ENCODE results near the gene CCDC172. TPM values are rescaled to one million over a fixed set of nuclear protein-coding genes. Genes with fewer than 3 reads are reported as not detected.

CCDC172 gene
- total RNA-seq, 1 experiment from 2014 or later, result not detected

GRCh38 chr10:116289652-116290051, 34.6 kb upstream of the CCDC172 start:
- no peaks in the 10 kb centered on the region for H3K9me3 ChIP-seq (ENCODE audit: insufficient read depth, low read depth)
- H4K20me1 ChIP-seq (ENCODE audit: insufficient read depth), result no peaks in the 10 kb centered on the region
- no TSS peak for BruUV-seq (replicated peaks)
- TF ChIP-seq CTCF (conservative IDR thresholded peaks at IDR 0.05) (no peak), EZH2 (IDR thresholded peaks at IDR 0.05; ENCODE audit: low read depth) (no peak)
- no peaks in the 10 kb centered on the region for H3K27me3 ChIP-seq (ENCODE audit: insufficient read depth, low read depth)
- POLR2A ChIA-PET (ENCODE audit: unreplicated experiment), result no interaction called here
- no peak for DNase-seq
- H2AFZ ChIP-seq, result no peak overlapping the region
- H3K9me2 ChIP-seq (ENCODE audit: insufficient read depth), result no peaks in the 10 kb centered on the region
- CTCF ChIA-PET, result no interaction called here
- intact Hi-C loops (cut with micrococcal nuclease; ENCODE audit: unreplicated experiment), result loop anchor here (2.0 to 5.0 kb wide), 3 partner anchors 492 to 935 kb away; no protein-coding TSS in a partner anchor
- no peak overlapping the region for H3K4me3 ChIP-seq
- H3F3A ChIP-seq (ENCODE audit: insufficient read depth, low read depth), result no peaks in the 10 kb centered on the region
- H3K27ac ChIP-seq, result no peak overlapping the region
- H3K36me3 ChIP-seq (ENCODE audit: low read depth), result no peaks in the 10 kb centered on the region
- no peak overlapping the region for H3K4me2 ChIP-seq
- H3K79me2 ChIP-seq (ENCODE audit: low read depth), result no peaks in the 10 kb centered on the region
- no peaks in the 10 kb centered on the region for H3K4me1 ChIP-seq (replicated peaks; ENCODE audit: insufficient read depth)

- Histone ChIP-seq H3F3A (ENCODE audit: insufficient read depth, low read depth) (no peaks in the 10 kb centered on the region), H2AFZ (no peak overlapping the region), H3K79me2 (ENCODE audit: low read depth) (no peaks in the 10 kb centered on the region), H3K27ac (no peak overlapping the region), H3K4me1 (replicated peaks; ENCODE audit: insufficient read depth) (no peaks in the 10 kb centered on the region), H4K20me1 (ENCODE audit: insufficient read depth) (no peaks in the 10 kb centered on the region), H3K9me3 (ENCODE audit: insufficient read depth, low read depth) (no peaks in the 10 kb centered on the region), H3K4me3 (no peak overlapping the region), H3K9me2 (ENCODE audit: insufficient read depth) (no peaks in the 10 kb centered on the region), H3K4me2 (no peak overlapping the region), H3K27me3 (ENCODE audit: insufficient read depth, low read depth) (no peaks in the 10 kb centered on the region), H3K36me3 (ENCODE audit: low read depth) (no peaks in the 10 kb centered on the region)
- ChIA-PET CTCF (no interaction called here), POLR2A (ENCODE audit: unreplicated experiment) (no interaction called here)
- intact Hi-C loops (cut with micrococcal nuclease; ENCODE audit: unreplicated experiment), result no loop called here
- no TSS peak for BruUV-seq (replicated peaks)
- TF ChIP-seq EZH2 (IDR thresholded peaks at IDR 0.05; ENCODE audit: low read depth), result no peak
- no peak for TF ChIP-seq CTCF (conservative IDR thresholded peaks at IDR 0.05)
- DNase-seq, result no peak
These were observed 31.8 kb upstream of the CCDC172 start for GRCh38 chr10:116292493-116292892.

GRCh38 chr10:116296291-116296721, 27.9 kb upstream of the CCDC172 start:
- Histone ChIP-seq H3K9me3 (ENCODE audit: insufficient read depth, low read depth) (no peaks in the 10 kb centered on the region), H3K4me1 (replicated peaks; ENCODE audit: insufficient read depth) (no peaks in the 10 kb centered on the region), H3K27ac (no peak overlapping the region), H3K4me3 (no peak overlapping the region), H3K79me2 (ENCODE audit: low read depth) (no peaks in the 10 kb centered on the region), H3K4me2 (no peak overlapping the region), H3K27me3 (ENCODE audit: insufficient read depth, low read depth) (no peaks in the 10 kb centered on the region), H3K9me2 (ENCODE audit: insufficient read depth) (no peaks in the 10 kb centered on the region), H2AFZ (no peak overlapping the region), H3F3A (ENCODE audit: insufficient read depth, low read depth) (no peaks in the 10 kb centered on the region), H3K36me3 (ENCODE audit: low read depth) (no peaks in the 10 kb centered on the region), H4K20me1 (ENCODE audit: insufficient read depth) (no peaks in the 10 kb centered on the region)
- intact Hi-C loops (cut with micrococcal nuclease; ENCODE audit: unreplicated experiment), result no loop called here
- ChIA-PET CTCF (no interaction called here), POLR2A (ENCODE audit: unreplicated experiment) (no interaction called here)
- BruUV-seq (replicated peaks), result no TSS peak
- no peak for DNase-seq
- TF ChIP-seq CTCF (conservative IDR thresholded peaks at IDR 0.05), result no peak
- no peak for TF ChIP-seq EZH2 (IDR thresholded peaks at IDR 0.05; ENCODE audit: low read depth)

Data from PC-9 (cell line).